CD14-positive monocyte (primary cell): ENCODE results near the gene ALPI. TPM values are rescaled to one million over a fixed set of nuclear protein-coding genes. Genes with fewer than 3 reads are reported as not detected.

ENCODE experiments used
- DNase-seq, 3 donors: peaks; one replicate each; pipeline ENCODE4 v3.0.0-alpha.2; 2011 to 2022
- H2AFZ ChIP-seq: 2 replicates; pipeline ENCODE4 v1.6.0; 2012; ENCODE audit warnings: mild to moderate bottlenecking, low read depth, low read length, inconsistent platforms; ENCODE audit not compliant: insufficient read depth, poor library complexity, severe bottlenecking
- H3K27ac ChIP-seq, 2 donors: 1 replicate in 1 of 2; 2 replicates in 1 of 2; pipeline ENCODE4 v1.5.1; 2012 to 2013; ENCODE audit warnings: low read length in 2 of 2, control low read depth in 1 of 2, inconsistent platforms in 1 of 2, low read depth in 1 of 2, mild to moderate bottlenecking in 1 of 2
- H3K27me3 ChIP-seq, 2 donors: one replicate each; pipeline versions ENCODE4 v1.6.0 to v1.6.1; 2011 to 2013; ENCODE audit warnings: low read length in 2 of 2; ENCODE audit not compliant: control insufficient read depth in 2 of 2, insufficient read depth in 2 of 2
- H3K36me3 ChIP-seq, 2 donors: replicated peaks in 1 of 2; 1 replicate in 1 of 2; 2 replicates in 1 of 2; pipeline versions ENCODE4 v1.5.1 to v1.6.1; 2012 to 2013; ENCODE audit warnings: low read length in 2 of 2, control low read depth in 1 of 2, inconsistent platforms in 1 of 2, mild to moderate bottlenecking in 1 of 2; ENCODE audit not compliant: insufficient read depth in 2 of 2, control insufficient read depth in 1 of 2
- H3K4me1 ChIP-seq, 2 donors: 1 replicate in 1 of 2; 2 replicates in 1 of 2; pipeline versions ENCODE4 v1.5.1 to v1.6.1; 2012 to 2013; ENCODE audit warnings: low read length in 2 of 2, control low read depth in 1 of 2, inconsistent platforms in 1 of 2, mild to moderate bottlenecking in 1 of 2, moderate library complexity in 1 of 2; ENCODE audit not compliant: insufficient read depth in 2 of 2, control insufficient read depth in 1 of 2
- H3K4me2 ChIP-seq: replicated peaks from 2 replicates; pipeline ENCODE3; 2012; ENCODE audit warnings: low read length, moderate library complexity, mild to moderate bottlenecking; ENCODE audit not compliant: poor library complexity, severe bottlenecking; ENCODE audit errors: extremely low read depth
- H3K4me3 ChIP-seq, 3 experiments: fragments of 200-600 bp in 1 of 3; sonication (generic) in 1 of 3; replicated peaks in 1 of 3; 1 replicate in 2 of 3; 2 replicates in 1 of 3; pipeline ENCODE4 v1.5.1; 2011 to 2013; ENCODE audit warnings: low read length in 3 of 3, mild to moderate bottlenecking in 3 of 3, control low read depth in 2 of 3, low read depth in 2 of 3, inconsistent platforms in 1 of 3, moderate library complexity in 1 of 3
- H3K79me2 ChIP-seq: 2 replicates; pipeline ENCODE4 v1.6.0; 2012; ENCODE audit warnings: mild to moderate bottlenecking, control low read depth, inconsistent platforms, low read length, moderate library complexity; ENCODE audit not compliant: insufficient read depth
- H3K9ac ChIP-seq: 2 replicates; pipeline ENCODE4 v1.6.0; 2017; ENCODE audit warnings: low read length, mild to moderate bottlenecking; ENCODE audit not compliant: insufficient read depth, poor library complexity, severe bottlenecking
- H3K9me3 ChIP-seq, 2 donors: replicated peaks in 1 of 2; 1 replicate in 1 of 2; 2 replicates in 1 of 2; pipeline versions ENCODE4 v1.5.1 to v1.6.1; 2012 to 2013; ENCODE audit warnings: low read length in 2 of 2, control low read depth in 1 of 2; ENCODE audit not compliant: control insufficient read depth in 1 of 2, insufficient read depth in 1 of 2
- H4K20me1 ChIP-seq: 2 replicates; pipeline ENCODE4 v1.6.0; 2012; ENCODE audit warnings: mild to moderate bottlenecking, low read length, control low read depth, moderate library complexity; ENCODE audit not compliant: insufficient read depth
- H3K27ac Mint-ChIP-seq, 7 donors: one replicate each; pipeline ENCODE4 v1.8.0; 2020; ENCODE audit warnings: mild to moderate bottlenecking in 7 of 7, mixed read lengths in 7 of 7, moderate library complexity in 6 of 7, inconsistent platforms in 2 of 7
- H3K27me3 Mint-ChIP-seq, 3 donors: one replicate each; pipeline ENCODE4 v1.8.0; 2021 to 2022; ENCODE audit warnings: low read depth in 3 of 3, mild to moderate bottlenecking in 3 of 3, mixed read lengths in 3 of 3, moderate library complexity in 3 of 3, inconsistent platforms in 1 of 3
- H3K36me3 Mint-ChIP-seq, 2 donors: one replicate each; pipeline ENCODE4 v1.8.0; 2020; ENCODE audit warnings: mixed read lengths in 2 of 2, inconsistent platforms in 1 of 2, mild to moderate bottlenecking in 1 of 2
- H3K4me1 Mint-ChIP-seq: one replicate; pipeline ENCODE4 v1.8.0; 2020; ENCODE audit warnings: mild to moderate bottlenecking, mixed read lengths
- H3K4me3 Mint-ChIP-seq, 2 donors: one replicate each; pipeline ENCODE4 v1.8.0; 2020; ENCODE audit warnings: mild to moderate bottlenecking in 2 of 2, mixed read lengths in 2 of 2, moderate library complexity in 1 of 2
- H3K9me3 Mint-ChIP-seq, 7 donors: one replicate each; pipeline ENCODE4 v1.8.0; 2020 to 2022; ENCODE audit warnings: mixed read lengths in 7 of 7, mild to moderate bottlenecking in 6 of 7, moderate library complexity in 6 of 7, inconsistent platforms in 2 of 7
- WGBS: methylation state at CpG from one replicate; pipeline ENCODE4 v1.1.5; 2013; ENCODE audit warnings: missing lambda C conversion rate; ENCODE audit not compliant: insufficient coverage; 5-methylcytosine and 5-hydroxymethylcytosine counted together
- intact Hi-C, 2 donors: fragments of 100-400 bp; cut with micrococcal nuclease; formaldehyde crosslinking; loops; one replicate each; pipeline versions ENCODE4 v1.15.0 to v1.15.1; 2023
- polyA plus RNA-seq, 3 donors: library from polyadenylated mRNA; depleted of rRNA in 1 of 3; unstranded in 2 of 3; stranded (reverse) in 1 of 3; fragments of 300-500 nt in 2 of 3; fragments of >200 nt in 1 of 3; fragmentation: Illumina TruSeq in 2 of 3; gene quantifications; 1 replicate in 2 of 3; 2 replicates in 1 of 3; pipeline ENCODE4 v1.2.3, GENCODE V29; 2012 to 2021
- TF ChIP-seq, protein P1 (sequence below): fragments of 200-600 bp; IDR thresholded peaks from one replicate; pipeline ENCODE4 v1.8.0; 2022; ENCODE audit warnings: antibody characterized with exemption, mild to moderate bottlenecking

The ALPI gene
- polyA plus RNA-seq, 3 donors = not detected

DNA sequence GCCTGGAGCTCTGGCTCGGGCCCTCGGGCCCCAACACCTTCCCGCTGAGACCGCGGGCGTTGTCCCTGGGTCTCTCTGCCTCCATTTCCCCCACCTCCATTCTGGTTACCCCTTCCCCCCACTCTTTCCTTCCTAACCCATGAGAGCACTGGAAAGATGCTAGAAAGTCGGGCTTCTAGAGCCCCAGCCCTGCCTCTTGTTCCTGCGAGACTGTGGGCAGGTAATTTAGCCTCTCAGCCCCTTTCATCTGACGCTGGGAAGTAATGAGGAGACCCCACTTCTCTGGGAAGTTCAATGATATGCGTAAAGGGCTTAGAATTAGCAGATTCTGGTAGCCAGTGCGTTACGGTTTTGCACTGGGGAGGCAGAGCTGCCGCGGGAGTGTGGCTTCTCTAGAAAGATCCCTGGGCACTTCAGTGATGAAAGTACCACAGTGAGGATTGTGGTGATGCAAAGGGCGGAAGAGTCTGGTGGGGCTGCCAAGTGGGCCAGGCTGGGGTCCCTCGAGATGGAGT, 47.9 kb downstream of the ALPI start:
- Histone ChIP-seq H3K4me2 (no peak overlapping the region), H3K9me3 (peaks cover 0 to 11% of the 10 kb centered on the region in 2 donors), H4K20me1 (no peaks in the 10 kb centered on the region), H3K36me3 (no peaks in the 10 kb centered on the region), H3K27ac (no peak overlapping the region), H3K79me2 (no peaks in the 10 kb centered on the region), H3K4me1 (no peaks in the 10 kb centered on the region), H2AFZ (no peak overlapping the region), H3K27me3 (peaks cover 15 to 40% of the 10 kb centered on the region in 2 donors), H3K9ac (no peak overlapping the region), H3K4me3 (no peak overlapping the region)
- H3K9me3 Mint-ChIP-seq = peaks cover 0 to 6% (median 0%) of the 10 kb centered on the region in 7 donors
- TF ChIP-seq, protein P1, sequence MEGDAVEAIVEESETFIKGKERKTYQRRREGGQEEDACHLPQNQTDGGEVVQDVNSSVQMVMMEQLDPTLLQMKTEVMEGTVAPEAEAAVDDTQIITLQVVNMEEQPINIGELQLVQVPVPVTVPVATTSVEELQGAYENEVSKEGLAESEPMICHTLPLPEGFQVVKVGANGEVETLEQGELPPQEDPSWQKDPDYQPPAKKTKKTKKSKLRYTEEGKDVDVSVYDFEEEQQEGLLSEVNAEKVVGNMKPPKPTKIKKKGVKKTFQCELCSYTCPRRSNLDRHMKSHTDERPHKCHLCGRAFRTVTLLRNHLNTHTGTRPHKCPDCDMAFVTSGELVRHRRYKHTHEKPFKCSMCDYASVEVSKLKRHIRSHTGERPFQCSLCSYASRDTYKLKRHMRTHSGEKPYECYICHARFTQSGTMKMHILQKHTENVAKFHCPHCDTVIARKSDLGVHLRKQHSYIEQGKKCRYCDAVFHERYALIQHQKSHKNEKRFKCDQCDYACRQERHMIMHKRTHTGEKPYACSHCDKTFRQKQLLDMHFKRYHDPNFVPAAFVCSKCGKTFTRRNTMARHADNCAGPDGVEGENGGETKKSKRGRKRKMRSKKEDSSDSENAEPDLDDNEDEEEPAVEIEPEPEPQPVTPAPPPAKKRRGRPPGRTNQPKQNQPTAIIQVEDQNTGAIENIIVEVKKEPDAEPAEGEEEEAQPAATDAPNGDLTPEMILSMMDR = no peak
- peaks cover 46 to 73% (median 62%) of the 10 kb centered on the region in 3 donors for H3K27me3 Mint-ChIP-seq
- 13% methylated on average over 12 of the region's 16 CpGs for WGBS
- H3K27ac Mint-ChIP-seq = no peak overlapping the region
- no peak for DNase-seq
- H3K4me3 Mint-ChIP-seq = peak overlapping the region in 1 of 2 donors; percentile 69
- H3K36me3 Mint-ChIP-seq = no peaks in the 10 kb centered on the region
- intact Hi-C loops = no loop called here
- H3K4me1 Mint-ChIP-seq = peaks cover 2% of the 10 kb centered on the region

DNA sequence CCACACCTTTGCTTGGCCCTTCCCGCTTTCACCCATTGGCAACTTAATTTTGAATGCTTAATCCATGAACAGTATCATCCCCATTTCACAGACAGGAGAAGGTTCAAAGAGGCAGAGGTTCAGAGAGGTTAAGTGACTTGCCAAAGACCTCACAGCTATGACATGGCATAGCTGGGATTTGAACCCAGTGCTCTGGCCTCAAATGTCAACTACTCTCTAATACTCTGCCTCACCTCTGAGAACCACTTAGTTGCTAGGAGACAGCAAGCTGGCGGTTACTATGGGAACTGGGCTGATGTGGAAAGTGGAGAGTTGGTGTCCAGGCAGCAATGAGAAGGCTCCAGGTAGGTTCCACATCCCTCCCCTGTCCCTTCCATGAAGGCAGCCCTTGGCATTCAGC, 48.5 kb downstream of the ALPI start:
- Histone ChIP-seq H3K4me3 (no peak overlapping the region), H3K9ac (no peak overlapping the region), H3K4me1 (no peaks in the 10 kb centered on the region), H2AFZ (no peak overlapping the region), H3K4me2 (no peak overlapping the region), H3K27me3 (peaks cover 15 to 40% of the 10 kb centered on the region in 2 donors), H4K20me1 (no peaks in the 10 kb centered on the region), H3K9me3 (peaks cover 0 to 11% of the 10 kb centered on the region in 2 donors), H3K36me3 (no peaks in the 10 kb centered on the region), H3K27ac (no peak overlapping the region), H3K79me2 (no peaks in the 10 kb centered on the region)
- no peak for DNase-seq
- H3K36me3 Mint-ChIP-seq = no peaks in the 10 kb centered on the region
- intact Hi-C loops = no loop called here
- H3K27me3 Mint-ChIP-seq = peaks cover 46 to 73% (median 62%) of the 10 kb centered on the region in 3 donors
- peaks cover 0 to 6% (median under 1%) of the 10 kb centered on the region in 7 donors for H3K9me3 Mint-ChIP-seq
- TF ChIP-seq, protein P1 = no peak
- peaks cover 2% of the 10 kb centered on the region for H3K4me1 Mint-ChIP-seq
- 100% methylated on average over 1 of the region's 2 CpGs for WGBS
- H3K27ac Mint-ChIP-seq = no peak overlapping the region
- peak overlapping the region in 1 of 2 donors; percentile 69 for H3K4me3 Mint-ChIP-seq
